Stomach (tissue), 4 donors: ENCODE results near the gene CNOT1.

Source experiments
- CTCF ChIP-seq, 7 experiments: fragments of 450-650 bp in 4 of 7; fragments of 200-600 bp in 3 of 7; sonication (generic) in 3 of 7; IDR thresholded peaks; one replicate each; pipeline ENCODE4 v1.5.1; 2016 to 2019; ENCODE audit warnings: antibody characterized with exemption in 7 of 7, control low read depth in 2 of 7, mild to moderate bottlenecking in 1 of 7
- POLR2A ChIP-seq, 4 donors: fragments of 450-650 bp; IDR thresholded peaks; one replicate each; pipeline ENCODE4 v1.6.1; 2016; ENCODE audit warnings: antibody characterized with exemption in 4 of 4, control low read depth in 2 of 4, mild to moderate bottlenecking in 1 of 4, moderate library complexity in 1 of 4
- POLR2AphosphoS5 ChIP-seq, 3 donors: sonication (generic); formaldehyde crosslinking; IDR thresholded peaks; one replicate each; pipeline ENCODE4 v1.6.1; 2016; ENCODE audit warnings: antibody characterized with exemption in 3 of 3

GRCh38 chr16:58509256-58510096 lies 120.2 kb downstream of the CNOT1 start:
- TF ChIP-seq CTCF (IDR thresholded peaks at IDR 0.05) (no peak), POLR2AphosphoS5 (IDR thresholded peaks at IDR 0.05) (no peak), POLR2A (IDR thresholded peaks at IDR 0.05) (no peak)
